ENCODE data around the gene ERLEC1. TPM values are rescaled to one million over a fixed set of nuclear protein-coding genes. Genes with fewer than 3 reads are reported as not detected.
"Not testable (repeated sequence)": the region's sequence is repeated elsewhere in the genome, so short reads cannot be mapped to it uniquely, and the experiment has no call there.

ERLEC1 gene
- polyA plus RNA-seq, 1 experiment: 102 TPM

DNA sequence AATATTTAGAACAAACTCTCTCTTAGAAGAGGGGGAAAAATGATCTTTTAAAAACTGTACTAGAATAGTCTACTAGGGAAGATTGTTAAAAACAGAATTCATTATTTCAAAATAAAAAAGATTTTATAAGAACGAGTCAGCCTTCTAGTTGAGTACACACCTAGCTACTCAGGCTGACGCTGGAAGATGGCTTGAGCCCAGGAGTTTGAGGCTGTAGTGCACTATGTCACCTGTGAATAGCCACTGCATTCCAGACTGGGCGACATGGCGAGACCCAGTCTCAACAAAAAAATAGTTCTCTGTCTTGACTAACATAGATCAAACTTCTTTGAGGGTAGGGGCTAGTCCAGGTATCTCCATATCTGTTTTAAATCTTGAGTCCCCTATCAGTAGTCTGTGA, 33.9 kb downstream of the ERLEC1 start:
- Histone ChIP-seq H3K27ac (ENCODE audit: low read depth, low read length) (no peak overlapping the region), H3K27me3 (ENCODE audit: control insufficient read depth, insufficient read depth, low read length) (no peaks in the 10 kb centered on the region), H3K4me3 (ENCODE audit: low read depth, low read length) (no peak overlapping the region), H3K9me3 (ENCODE audit: control insufficient read depth, insufficient read depth, low read length) (no peaks in the 10 kb centered on the region)
- TF ChIP-seq, protein P1, sequence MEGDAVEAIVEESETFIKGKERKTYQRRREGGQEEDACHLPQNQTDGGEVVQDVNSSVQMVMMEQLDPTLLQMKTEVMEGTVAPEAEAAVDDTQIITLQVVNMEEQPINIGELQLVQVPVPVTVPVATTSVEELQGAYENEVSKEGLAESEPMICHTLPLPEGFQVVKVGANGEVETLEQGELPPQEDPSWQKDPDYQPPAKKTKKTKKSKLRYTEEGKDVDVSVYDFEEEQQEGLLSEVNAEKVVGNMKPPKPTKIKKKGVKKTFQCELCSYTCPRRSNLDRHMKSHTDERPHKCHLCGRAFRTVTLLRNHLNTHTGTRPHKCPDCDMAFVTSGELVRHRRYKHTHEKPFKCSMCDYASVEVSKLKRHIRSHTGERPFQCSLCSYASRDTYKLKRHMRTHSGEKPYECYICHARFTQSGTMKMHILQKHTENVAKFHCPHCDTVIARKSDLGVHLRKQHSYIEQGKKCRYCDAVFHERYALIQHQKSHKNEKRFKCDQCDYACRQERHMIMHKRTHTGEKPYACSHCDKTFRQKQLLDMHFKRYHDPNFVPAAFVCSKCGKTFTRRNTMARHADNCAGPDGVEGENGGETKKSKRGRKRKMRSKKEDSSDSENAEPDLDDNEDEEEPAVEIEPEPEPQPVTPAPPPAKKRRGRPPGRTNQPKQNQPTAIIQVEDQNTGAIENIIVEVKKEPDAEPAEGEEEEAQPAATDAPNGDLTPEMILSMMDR (IDR thresholded peaks at IDR 0.05; ENCODE audit: low read depth, low read length): no peak
- DNase-seq (ENCODE audit: low read depth, low spot score): no peak
- POLR2A ChIA-PET: no interaction called here
- CTCF ChIA-PET: no interaction called here

DNA sequence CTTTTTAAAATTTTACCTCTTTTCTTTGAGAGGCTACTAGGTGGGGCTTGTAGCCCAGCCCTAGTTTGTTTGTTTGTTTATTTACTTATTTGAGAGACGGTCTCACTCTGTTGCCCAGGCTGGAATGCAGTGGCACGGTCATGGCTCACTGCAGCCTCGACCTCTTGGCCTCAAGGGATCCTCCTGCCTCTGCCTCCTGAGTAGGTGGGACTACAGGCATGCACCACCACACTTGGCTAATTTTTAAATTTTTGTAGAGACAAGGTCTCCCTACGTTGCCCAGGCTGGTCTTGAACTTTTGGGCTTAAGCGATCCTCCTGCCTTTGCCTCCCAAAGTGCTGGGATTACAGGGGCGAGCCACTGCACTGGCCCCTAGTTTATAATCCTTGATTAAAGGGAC, 35.0 kb downstream of the ERLEC1 start:
- CTCF ChIA-PET: no interaction called here
- DNase-seq (ENCODE audit: low read depth, low spot score): no peak
- Histone ChIP-seq H3K9me3 (ENCODE audit: control insufficient read depth, insufficient read depth, low read length) (no peaks in the 10 kb centered on the region), H3K27me3 (ENCODE audit: control insufficient read depth, insufficient read depth, low read length) (no peaks in the 10 kb centered on the region), H3K27ac (ENCODE audit: low read depth, low read length) (no peak overlapping the region), H3K4me3 (ENCODE audit: low read depth, low read length) (no peak overlapping the region)
- POLR2A ChIA-PET: no interaction called here
- TF ChIP-seq, protein P1 (IDR thresholded peaks at IDR 0.05; ENCODE audit: low read depth, low read length): no peak

DNA sequence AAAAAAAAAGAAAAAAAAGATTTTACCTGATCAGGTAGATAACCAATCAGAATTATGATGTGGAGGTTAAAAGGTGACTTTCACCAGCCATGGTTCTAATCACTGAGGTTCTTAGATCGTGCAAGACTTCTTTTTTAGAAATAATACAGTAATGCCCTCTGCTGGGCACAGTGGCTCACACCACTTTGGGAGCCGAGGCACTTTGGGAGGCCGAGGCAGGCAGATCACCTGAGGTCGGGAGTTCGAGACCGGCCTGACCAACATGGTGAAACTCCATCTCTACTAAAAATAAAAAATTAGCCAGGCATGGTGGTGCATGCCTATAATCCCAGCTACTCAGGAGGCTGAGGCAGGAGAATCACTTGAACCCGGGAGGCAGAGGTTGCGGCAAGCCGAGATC, 36.8 kb downstream of the ERLEC1 start:
- POLR2A ChIA-PET: not testable (repeated sequence)

DNA sequence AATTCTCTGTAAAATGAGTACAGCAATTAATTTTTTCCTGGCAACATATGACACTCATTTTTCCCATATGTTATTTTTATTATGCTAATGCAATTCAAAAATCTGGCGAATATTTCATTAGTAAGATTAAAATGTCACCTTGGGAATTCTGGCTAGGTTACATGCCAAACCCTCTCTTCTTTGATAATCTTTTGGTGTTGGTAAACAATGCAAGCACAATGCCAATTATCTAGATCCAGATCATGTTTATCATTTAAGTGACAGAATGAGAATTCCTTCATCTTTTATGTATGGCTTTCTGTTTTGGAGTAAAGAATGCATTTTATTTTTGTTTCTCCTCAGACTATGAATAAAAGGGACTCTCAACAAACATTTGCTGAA, 39.2 kb downstream of the ERLEC1 start:
- ChIA-PET CTCF (no interaction called here), POLR2A (no interaction called here)
- Histone ChIP-seq H3K9me3 (ENCODE audit: control insufficient read depth, insufficient read depth, low read length) (no peaks in the 10 kb centered on the region), H3K27me3 (ENCODE audit: control insufficient read depth, insufficient read depth, low read length) (no peaks in the 10 kb centered on the region), H3K4me3 (ENCODE audit: low read depth, low read length) (no peak overlapping the region), H3K27ac (ENCODE audit: low read depth, low read length) (no peak overlapping the region)
- DNase-seq (ENCODE audit: low read depth, low spot score): no peak
- TF ChIP-seq, protein P1 (IDR thresholded peaks at IDR 0.05; ENCODE audit: low read depth, low read length): no peak

More for the DNA sequence above, 36.8 kb downstream of the ERLEC1 start:
- CTCF ChIA-PET; DNase-seq (ENCODE audit: low read depth, low spot score); H3K27me3 ChIP-seq (ENCODE audit: control insufficient read depth, insufficient read depth, low read length); H3K4me3 ChIP-seq (ENCODE audit: low read depth, low read length); H3K9me3 ChIP-seq (ENCODE audit: control insufficient read depth, insufficient read depth, low read length); H3K27ac ChIP-seq (ENCODE audit: low read depth, low read length): not testable (repeated sequence)

DNA sequence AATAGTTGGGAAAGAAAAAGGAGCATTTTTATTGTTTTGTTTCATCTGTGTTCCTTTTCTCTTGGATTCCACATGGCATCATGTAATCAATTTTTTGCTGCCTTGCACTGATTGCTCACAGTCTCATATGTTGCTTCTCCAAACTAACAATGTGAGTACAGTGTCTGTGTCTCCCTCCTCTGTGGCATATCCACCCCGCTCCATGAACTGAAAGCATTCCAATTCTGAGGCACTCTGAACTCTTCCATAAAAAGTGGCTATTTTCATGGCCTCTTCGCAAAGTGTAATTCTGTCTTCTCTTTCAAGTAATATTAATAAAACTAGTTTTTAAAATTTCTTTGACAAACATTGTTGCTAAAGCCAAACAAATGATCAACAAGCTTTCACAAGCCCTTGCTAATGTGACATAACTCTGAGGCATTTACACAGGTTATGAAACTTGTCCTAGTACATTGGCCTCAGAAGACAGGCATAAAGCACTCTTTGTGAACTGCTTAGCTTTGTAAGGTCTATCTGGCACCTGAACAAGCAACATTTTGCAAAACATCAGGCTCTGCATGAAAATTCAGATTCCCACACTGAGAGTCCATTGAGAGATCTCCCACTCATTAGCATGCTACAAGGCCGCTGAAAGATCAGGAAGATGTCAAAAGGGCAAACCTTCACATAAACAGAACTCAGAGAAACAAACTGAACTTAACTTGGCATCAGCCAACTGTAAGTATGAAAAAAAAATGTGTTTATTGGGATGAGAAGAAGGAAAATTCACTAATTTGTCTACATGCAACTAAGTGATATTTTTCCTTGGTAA, 39.9 kb downstream of the ERLEC1 start:
- TF ChIP-seq, protein P1 (IDR thresholded peaks at IDR 0.05; ENCODE audit: low read depth, low read length): no peak
- H3K9me3 ChIP-seq (ENCODE audit: control insufficient read depth, insufficient read depth, low read length): no peaks in the 10 kb centered on the region
- no peaks in the 10 kb centered on the region for H3K27me3 ChIP-seq (ENCODE audit: control insufficient read depth, insufficient read depth, low read length)
- ChIA-PET CTCF (no interaction called here), POLR2A (no interaction called here)
- no peak overlapping the region for H3K4me3 ChIP-seq (ENCODE audit: low read depth, low read length)
- no peak for DNase-seq (ENCODE audit: low read depth, low spot score)
- no peak overlapping the region for H3K27ac ChIP-seq (ENCODE audit: low read depth, low read length)

Measured in AG04450 (cell line).